Astrocyte of the cerebellum (primary cell): ENCODE results near the gene CD69.

Source experiments
- DNase-seq: peaks from one replicate; pipeline ENCODE4 v3.0.0-alpha.2; 2011; ENCODE audit warnings: low read depth
- H3K4me3 ChIP-seq: 2 replicates; pipeline ENCODE4 v1.5.1; 2011; ENCODE audit warnings: mild to moderate bottlenecking, low read depth, low read length, moderate library complexity
- CTCF ChIP-seq: IDR thresholded peaks from 2 replicates; pipeline ENCODE4 v1.5.1; 2012; ENCODE audit warnings: low read length, low read depth, moderate library complexity, mild to moderate bottlenecking; ENCODE audit errors: missing control alignments
- in situ Hi-C: cut with HindIII; loops from 2 replicates; pipeline ENCODE4 v1.10.0; 2017; ENCODE audit warnings: low sequenced_read_pairs

The CD69 gene

GRCh38 chr12:9793779-9794395 is 33.2 kb upstream of the CD69 start:
- in situ Hi-C loops: no loop called here
- DNase-seq: no peak
- TF ChIP-seq CTCF: no peak
- no peak overlapping the region for H3K4me3 ChIP-seq

- no peak for TF ChIP-seq CTCF
- in situ Hi-C loops: no loop called here
- no peak overlapping the region for H3K4me3 ChIP-seq
- peak; percentile 22 for DNase-seq
These were observed 32.4 kb upstream of the CD69 start for GRCh38 chr12:9792961-9793617.

- no peak for TF ChIP-seq CTCF
- in situ Hi-C loops: no loop called here
- no peak overlapping the region for H3K4me3 ChIP-seq
- DNase-seq: no peak
These were observed 31.6 kb upstream of the CD69 start for GRCh38 chr12:9792185-9792900.

- peak; percentile 16 for DNase-seq
- in situ Hi-C loops: no loop called here
- H3K4me3 ChIP-seq: no peak overlapping the region
- no peak for TF ChIP-seq CTCF
These were observed 26.3 kb upstream of the CD69 start for GRCh38 chr12:9786726-9787717.

- no peak for DNase-seq
- no peak overlapping the region for H3K4me3 ChIP-seq
- in situ Hi-C loops: no loop called here
- TF ChIP-seq CTCF: no peak
These were observed 24.1 kb upstream of the CD69 start for GRCh38 chr12:9784816-9785215.

- no peak for TF ChIP-seq CTCF
- no peak for DNase-seq
- in situ Hi-C loops: no loop called here
- H3K4me3 ChIP-seq: no peak overlapping the region
These were observed 23.6 kb upstream of the CD69 start for GRCh38 chr12:9784326-9784725.
